NCI-H82 treated with DMSO at 0.1 percent for 48 hours (cell line): ENCODE results near the gene RBM12.
"Not testable (repeated sequence)": the region's sequence is repeated elsewhere in the genome, so short reads cannot be mapped to it uniquely, and the experiment has no call there.

Experiments
- DNase-seq: peaks from one replicate; lab custom pipeline; 2025; ENCODE audit not compliant: unreplicated experiment; lab: John Stamatoyannopoulos, UW

Gene RBM12, protein sequence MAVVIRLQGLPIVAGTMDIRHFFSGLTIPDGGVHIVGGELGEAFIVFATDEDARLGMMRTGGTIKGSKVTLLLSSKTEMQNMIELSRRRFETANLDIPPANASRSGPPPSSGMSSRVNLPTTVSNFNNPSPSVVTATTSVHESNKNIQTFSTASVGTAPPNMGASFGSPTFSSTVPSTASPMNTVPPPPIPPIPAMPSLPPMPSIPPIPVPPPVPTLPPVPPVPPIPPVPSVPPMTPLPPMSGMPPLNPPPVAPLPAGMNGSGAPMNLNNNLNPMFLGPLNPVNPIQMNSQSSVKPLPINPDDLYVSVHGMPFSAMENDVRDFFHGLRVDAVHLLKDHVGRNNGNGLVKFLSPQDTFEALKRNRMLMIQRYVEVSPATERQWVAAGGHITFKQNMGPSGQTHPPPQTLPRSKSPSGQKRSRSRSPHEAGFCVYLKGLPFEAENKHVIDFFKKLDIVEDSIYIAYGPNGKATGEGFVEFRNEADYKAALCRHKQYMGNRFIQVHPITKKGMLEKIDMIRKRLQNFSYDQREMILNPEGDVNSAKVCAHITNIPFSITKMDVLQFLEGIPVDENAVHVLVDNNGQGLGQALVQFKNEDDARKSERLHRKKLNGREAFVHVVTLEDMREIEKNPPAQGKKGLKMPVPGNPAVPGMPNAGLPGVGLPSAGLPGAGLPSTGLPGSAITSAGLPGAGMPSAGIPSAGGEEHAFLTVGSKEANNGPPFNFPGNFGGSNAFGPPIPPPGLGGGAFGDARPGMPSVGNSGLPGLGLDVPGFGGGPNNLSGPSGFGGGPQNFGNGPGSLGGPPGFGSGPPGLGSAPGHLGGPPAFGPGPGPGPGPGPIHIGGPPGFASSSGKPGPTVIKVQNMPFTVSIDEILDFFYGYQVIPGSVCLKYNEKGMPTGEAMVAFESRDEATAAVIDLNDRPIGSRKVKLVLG

DNA sequence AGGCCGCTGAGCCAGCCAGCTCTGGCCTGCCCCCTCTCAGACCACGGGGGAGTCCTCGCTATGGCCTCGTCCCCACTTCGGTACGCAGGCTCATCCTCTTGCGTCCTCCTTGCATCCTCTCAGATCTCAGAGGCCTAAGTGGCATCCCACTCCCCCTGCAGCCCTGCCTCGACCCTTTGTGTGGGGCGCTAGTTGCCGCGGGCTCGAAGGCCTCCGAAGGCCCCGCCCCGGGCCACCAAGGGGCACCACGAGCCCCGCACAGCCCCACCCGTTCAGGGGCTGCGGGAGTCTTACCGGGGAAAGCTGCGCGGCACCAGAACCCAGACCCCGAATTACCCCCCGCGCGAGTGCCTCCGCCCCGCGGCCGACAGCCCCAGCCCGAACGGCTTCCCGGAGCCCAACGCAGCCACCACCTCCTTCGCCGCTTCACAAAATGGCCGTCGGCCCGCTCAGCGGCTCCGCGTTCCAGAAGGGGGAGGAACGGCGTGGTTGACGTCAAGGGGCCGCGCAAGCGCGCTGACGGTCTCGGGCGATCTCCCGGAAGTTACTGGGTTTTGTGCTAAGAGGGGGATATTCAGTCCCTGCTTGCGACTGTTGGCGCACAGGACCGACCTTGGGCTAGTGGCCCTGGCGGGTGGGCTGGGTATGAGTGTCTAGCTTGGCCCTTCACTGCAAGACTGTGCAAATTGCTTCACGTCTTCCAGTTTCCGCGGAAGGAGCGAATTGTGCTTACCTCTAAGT is at the start of gene RBM12, which contains the start of gene CPNE1:
TSS of gene RBM12 (minus strand) at position 435 of the 741 bp plus-strand sequence. CDS start 9,578 bp downstream, outside the sequence.
TSS of gene CPNE1 (minus strand) at position 435 of the 741 bp plus-strand sequence. CDS start 31,977 bp downstream, outside the sequence.
- peak; percentile 89 for DNase-seq

DNA sequence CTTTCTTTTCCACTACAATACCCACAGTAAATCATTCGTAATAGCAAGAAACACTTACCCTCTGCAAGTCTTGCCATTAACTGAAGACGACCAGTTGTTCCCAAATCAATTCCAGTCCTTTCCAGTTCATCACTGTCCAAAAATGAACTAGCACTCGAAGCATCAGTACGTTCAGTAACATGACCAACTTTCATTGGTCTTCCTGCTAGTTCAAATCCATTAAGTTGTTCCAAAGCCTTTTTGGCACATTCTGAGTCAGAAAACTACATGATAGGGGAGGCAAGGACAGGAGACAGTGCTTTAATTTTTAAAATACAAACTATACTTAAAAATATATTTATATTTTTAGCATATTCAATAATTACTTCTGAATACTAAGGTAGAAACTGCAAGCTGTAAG is 49.4 kb upstream of the RBM12 start:
- no peak for DNase-seq

DNA sequence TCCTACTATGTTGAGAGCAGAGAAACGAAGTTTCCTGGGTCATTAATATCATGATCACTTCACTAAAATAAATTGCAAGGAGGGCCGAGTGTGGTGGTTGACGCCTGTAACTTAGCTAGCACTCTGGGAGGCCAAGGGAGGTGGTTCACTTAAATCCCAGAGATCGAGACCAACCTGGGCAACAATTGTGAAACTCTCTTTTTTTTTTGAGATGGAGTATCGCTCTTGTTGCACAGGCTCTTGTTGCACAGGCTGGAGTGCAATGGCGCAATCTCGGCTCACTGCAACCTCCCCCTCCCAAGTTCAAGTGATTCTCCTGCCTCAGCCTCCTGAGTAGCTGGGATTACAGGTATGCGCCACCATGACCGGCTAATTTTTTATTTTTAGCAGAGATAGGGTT is 48.4 kb upstream of the RBM12 start:
- DNase-seq, result not testable (repeated sequence)

DNA sequence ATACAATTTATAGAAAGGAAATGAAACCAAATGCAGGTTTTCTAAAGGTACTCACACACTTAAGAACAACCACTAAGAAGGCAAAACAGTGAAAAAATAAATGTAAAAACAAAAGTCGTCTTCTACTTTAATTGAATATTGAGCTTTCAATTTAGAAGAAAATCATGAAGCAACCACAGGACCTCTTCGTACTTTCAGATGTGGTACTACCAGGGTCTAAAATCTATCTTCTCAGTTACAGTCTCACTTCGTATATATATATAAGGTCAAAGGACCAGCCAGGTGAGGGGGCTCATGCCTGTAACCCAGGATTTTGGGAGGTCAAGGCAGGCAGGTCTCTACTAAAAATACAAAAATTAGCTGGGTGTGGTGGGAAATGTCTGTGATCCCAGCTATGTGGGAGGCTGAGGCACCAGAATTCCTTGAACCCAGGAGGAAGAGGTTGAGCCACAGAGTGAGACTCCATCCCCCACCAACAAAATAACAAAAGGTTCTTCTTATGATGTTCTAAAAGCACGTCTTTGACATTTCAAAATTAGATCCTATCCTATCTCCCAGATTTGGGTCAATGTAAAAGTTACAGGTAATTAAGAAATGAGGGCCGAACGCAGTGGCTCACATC is 47.0 kb upstream of the RBM12 start:
- no peak for DNase-seq

DNA sequence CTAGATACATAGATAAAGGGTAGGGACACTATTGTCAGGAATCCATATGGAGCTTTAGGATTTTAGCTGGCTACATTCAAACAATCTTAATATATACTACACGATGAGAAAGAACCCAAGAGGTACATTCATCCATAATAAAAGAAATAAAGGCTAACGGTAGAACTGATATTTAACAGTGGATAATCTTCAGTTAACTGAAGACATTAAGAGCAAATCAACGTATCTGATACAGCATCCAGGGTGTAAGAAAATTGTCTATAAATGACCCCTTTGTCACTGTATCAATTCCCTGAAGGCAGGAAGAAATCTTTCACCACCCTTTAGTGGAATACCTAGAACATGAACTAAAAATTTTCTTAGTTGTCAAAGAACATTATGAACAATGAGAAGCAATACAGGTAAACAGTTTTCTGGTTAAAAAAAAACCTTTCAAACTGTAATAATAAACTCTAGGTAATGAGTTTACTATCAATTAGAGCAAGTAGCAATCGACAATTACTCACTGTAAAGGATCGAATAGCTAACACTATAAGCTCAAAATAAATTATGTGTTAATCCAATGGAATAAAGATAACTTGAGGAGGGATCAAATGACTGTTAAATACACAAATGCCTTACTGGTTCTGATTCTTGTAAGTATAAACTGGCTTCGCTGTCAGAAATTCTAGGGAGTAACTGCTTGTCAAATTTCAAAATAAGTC is 46.3 kb upstream of the RBM12 start:
- DNase-seq, result no peak

DNA sequence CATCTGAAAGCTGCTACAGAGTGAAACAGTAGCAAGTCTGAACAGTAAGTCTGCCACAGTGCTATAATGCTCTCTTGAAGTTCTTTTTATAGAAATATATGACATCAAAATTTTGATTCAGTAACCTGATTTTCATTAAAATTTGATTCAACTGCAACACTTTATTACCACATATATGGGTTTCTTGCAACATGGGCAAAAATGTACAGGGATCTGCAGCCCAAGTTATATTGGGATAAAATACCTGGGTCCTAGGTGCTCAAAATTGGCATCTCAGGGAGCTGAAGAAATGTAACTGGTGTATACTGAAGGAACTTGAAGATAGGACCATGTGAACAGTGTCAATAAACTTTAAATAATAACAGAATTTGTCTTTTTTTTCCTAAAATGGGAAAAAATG is 45.3 kb upstream of the RBM12 start:
- no peak for DNase-seq

DNA sequence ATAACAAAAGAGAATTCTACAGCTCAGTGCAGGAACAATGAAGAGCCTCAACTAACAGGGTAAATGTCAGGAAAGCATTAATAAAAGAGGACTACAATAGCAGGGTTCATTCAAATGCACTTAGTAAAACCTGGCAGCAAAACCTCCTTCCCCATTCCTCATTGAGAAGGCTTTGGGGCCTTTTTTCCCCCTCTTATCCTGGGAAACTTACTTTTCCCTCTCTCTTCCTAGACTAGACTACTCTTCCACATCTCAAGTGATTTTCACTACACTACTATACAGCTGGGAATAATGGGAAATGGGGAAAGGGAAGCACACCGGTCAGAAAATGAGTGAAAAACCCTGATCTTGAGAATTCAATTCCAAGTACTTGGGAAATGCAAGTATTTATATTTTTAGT is 44.6 kb upstream of the RBM12 start:
- DNase-seq, result no peak

DNA sequence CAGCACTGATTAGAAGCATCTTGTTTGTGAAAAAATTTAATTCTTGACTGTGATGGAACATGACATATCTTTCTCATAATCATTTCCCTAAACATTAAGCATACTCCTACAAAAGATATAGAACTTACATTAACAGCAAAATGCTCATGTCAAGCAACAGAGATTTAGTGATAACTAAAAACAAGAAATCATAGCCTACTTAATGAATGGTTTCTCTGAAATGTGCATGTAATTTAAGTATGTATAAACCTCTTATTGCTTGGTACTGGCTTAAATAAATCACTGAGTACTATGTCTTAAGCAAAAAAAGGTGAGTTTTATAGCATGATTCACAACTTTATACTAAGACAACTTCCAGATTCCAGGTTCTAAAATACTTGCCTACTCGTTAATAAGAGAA is 43.8 kb upstream of the RBM12 start:
- no peak for DNase-seq

DNA sequence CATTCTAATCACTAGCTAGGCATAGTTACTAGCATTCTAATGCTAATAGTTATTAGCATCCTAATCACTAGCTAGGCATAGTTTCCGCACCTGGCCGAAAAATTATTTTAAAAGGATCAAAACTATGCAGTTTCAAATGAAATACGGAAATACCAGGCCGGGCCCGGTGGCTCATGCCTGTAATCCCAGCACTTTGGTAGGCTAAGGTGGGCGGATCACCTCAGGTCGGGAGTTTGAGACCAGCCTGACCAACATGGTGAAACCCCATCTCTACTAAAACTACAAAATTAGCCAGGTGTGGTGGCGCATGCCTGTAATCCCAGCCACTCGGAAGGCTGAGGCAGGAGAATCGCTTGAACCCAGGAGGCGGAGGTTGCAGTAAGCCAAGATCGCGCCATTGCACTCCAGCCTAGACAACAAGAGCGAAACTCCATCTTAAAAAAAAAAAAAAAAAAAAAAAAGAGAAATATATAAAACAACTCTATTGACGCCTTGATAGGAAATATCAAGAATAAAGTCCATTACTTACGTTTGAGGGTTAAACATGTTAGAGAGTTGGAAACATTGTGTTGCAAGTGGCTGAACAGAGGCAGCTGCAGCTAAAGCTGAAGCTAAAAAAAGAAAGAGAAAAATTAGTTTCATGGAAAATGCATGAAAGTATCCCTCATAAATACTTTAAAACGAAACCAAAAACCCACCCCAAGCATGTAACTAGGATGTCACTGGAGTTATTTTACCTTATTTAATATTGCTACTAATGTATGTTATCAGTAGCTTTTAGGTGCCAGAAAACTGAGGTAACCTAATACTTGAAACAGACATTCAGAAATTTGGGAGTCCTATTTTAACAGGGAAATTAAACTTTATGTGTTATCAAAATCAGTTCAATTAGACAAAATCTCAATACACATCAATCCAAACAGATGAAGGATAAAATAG is 42.2 kb upstream of the RBM12 start:
- not testable (repeated sequence) for DNase-seq

DNA sequence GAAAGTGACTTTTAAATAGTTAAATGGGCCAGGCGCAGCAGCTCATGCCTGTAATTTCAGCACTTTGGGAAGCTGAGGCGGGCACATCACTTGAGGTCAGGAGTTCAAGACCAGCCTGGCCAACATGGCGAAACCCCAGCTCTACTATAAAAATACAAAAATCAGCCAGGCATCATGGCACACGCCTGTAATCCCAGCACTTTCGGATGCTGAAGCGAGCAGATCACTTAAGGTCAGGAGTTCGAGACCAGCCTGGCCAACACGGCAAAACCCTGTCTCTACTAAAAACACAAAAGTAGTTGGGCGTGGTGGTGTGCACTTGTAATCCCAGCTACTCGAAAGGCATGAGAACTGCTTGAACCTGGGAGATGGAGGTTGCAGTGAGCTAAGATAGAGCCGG is 41.2 kb upstream of the RBM12 start:
- not testable (repeated sequence) for DNase-seq

DNA sequence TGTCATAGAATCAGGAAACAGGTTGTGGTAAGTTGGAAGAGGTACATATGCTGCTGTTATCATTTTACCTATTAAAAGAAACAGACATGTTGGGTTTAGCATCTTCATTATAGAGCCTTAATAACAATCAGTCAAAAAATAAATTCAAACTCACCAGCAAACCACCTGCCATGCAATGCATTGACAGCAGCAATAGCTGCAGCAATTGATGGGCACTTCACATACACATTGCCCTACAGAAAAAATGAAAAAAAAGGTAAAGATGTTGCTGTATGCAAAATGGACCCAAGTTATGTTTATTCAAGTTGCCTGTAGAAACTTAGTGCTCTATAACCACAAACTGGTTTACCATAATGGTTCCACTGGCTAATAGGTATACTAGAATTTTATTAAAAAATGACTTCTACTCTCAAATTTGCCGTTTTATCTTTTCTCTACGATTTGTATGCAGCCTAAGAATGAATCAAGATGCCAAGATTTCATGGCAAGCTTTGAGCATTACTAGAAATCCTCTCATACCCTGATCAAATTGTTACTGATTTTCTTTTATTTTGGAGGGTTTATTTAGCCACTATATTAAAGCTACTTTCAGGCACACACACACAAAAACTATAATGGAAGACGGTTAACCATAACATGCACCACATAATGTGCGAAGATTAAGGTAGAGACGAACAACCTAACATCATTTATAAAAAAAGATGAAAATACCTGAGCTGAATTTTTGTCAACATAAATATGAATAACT is 40.0 kb upstream of the RBM12 start:
- DNase-seq, result no peak

DNA sequence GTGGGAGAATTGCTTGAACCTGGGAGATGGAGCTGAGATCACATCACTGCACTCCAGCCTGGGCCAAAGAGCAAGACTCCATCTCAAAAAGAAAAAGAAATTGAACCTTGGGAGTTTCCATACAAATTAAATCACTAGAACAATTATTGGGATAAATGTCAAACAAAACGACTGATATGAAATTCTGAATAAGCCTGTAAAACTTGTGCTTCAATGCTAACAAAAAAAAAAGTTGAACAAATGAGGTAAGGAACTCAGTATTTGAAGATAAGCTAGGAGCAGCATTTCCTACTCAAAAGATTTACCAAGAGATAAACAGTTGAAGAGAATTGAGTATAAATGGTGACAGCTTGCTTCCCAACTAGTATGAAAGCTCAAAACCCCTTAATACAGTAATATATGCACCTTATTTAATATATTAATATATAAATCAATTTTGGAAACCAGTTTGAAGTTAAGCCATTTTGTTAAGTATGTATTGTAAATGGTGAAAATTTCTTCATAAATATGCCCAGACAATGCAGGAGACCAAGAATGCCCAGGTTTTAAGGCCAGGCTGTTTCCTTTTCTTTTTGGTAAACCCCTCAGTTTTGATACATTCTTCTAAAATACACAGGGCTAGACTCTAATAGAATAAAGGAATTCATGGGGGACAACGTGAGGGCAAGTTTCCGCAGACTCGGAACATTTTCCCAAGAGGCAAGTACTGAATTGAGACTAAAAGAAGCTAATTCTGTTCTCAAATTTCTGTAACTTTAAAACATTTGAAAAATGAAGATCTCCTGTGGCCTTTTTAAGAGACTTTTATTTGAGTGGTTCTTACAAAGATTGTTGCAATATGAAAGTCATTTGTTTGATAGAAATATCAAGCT is 38.4 kb upstream of the RBM12 start:
- DNase-seq, result no peak

DNA sequence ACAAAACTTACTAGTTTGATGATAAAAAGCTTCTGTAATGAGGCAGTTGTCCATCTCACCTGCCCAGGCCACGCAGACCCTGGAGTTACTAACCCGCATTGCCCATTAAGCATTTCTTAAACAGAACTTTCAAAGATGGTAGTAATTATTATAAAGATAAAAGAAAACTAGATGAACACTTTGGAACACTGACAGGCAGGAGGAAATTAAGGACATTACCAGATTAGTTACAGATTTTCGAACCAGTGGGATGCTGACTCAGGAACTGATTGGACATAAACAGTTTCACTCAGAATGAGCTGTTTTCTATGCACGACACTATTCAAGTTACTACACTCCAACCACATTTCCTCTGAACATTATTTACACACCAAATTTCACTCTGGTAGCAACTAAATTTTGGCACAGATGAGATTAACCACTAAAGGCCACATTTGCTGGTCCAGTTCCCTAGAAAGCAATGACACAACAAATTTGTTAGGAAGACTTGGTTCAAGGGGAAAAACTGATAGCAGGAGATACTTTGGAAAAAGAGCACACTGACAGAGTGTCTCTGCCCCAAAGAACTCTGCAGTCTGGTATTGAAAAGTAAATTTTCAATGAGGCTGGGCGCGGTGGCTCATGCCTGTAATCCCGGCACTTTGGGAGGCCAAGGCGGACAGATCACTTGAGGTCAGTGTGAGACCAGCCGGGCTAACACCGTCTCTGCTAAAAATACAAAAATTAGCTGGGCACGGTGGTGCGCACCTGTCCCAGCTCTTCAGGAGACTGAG is 37.5 kb upstream of the RBM12 start:
- DNase-seq, result no peak

DNA sequence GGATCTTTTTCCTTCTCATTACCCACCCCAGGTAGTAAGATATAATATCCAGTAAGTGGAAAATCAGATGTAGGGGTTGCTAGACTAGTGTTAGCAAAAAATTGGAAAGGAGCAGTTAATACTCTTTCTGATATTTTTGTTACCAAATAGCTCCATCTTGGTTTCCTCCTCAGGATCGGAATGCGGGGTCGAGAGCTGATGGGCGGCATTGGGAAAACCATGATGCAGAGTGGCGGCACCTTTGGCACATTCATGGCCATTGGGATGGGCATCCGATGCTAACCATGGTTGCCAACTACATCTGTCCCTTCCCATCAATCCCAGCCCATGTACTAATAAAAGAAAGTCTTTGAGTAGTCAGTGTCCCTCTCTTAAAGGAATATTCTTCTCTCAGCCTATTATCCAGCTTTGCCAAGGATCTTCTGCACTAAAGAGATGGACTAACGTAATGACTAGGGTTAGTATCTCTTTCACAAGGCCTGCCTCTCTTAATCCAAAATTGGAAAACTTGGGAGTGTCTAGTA is 36.0 kb upstream of the RBM12 start:
- no peak for DNase-seq

DNA sequence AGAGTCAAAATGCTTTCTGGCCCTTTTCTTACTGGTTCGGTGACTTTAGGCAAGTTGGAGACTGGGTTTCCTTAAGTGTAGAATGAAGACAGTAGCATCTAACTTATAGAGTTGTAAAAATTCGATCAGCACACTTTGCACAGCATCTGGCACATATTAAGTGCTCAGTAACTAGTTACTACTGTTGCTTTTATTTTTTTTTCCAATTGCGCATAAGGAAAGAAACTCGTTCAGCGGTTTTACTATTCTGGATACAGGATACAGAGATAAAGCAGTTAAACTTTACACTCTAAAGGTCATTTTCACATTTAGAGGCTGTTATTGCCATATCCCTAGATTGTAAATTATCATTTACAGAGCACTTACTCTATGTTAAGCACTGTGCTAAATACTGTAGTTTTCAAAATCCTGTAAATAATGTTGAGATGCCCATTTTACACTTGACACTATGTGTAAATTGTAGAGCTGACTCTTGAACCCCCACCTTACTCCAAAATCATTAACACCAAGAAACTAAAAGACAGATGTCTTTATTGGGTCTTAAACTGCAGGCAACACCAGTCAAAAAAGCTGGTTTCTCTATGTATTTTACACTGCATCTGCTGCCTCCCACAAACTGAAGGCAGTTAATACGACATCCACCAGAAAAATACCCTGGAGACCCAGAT is 35.4 kb upstream of the RBM12 start:
- no peak for DNase-seq
